Activated CD4-positive, alpha-beta T cell treated with anti-CD3 and anti-CD28 coated beads for 36 hours (primary cell): ENCODE data around the gene OR10V1. TPM values are rescaled to one million over a fixed set of nuclear protein-coding genes. Genes with fewer than 3 reads are reported as not detected.

Experiments used
- ATAC-seq: fragments of 200-7000 bp; cut with Tn5 transposase; one replicate; pipeline ENCODE4 v1.10.0; 2021; ENCODE audit warnings: mild to moderate bottlenecking, moderate library complexity
- CTCF ChIA-PET: fragments of 350-600 bp; sonication (Branson Sonifier 250); formaldehyde crosslinking; loops from one replicate; lab custom pipeline; 2021; ENCODE audit warnings: antibody characterized with exemption; lab: Charles Lee
- POLR2A ChIA-PET: fragments of 350-600 bp; sonication (Branson Sonifier 250); formaldehyde crosslinking; loops from one replicate; lab custom pipeline; 2021; ENCODE audit warnings: antibody characterized with exemption, inconsistent platforms; lab: Charles Lee
- DNase-seq: peaks from one replicate; pipeline ENCODE4 v3.0.0-alpha.2; 2020
- H3K27ac Mint-ChIP-seq: one replicate; pipeline ENCODE4 v1.8.0; 2021; ENCODE audit warnings: mixed read lengths
- H3K27me3 Mint-ChIP-seq: one replicate; pipeline ENCODE4 v1.8.0; 2021; ENCODE audit warnings: mixed read lengths
- H3K36me3 Mint-ChIP-seq: one replicate; pipeline ENCODE4 v1.8.0; 2021; ENCODE audit warnings: low read depth, mixed read lengths
- H3K4me1 Mint-ChIP-seq: one replicate; pipeline ENCODE4 v1.8.0; 2021; ENCODE audit warnings: mixed read lengths
- H3K4me3 Mint-ChIP-seq: one replicate; pipeline ENCODE4 v1.8.0; 2021; ENCODE audit warnings: mild to moderate bottlenecking, moderate library complexity, mixed read lengths
- H3K9me3 Mint-ChIP-seq: one replicate; pipeline ENCODE4 v1.8.0; 2021; ENCODE audit warnings: low read depth, mixed read lengths
- intact Hi-C, 2 experiments: fragments of 100-400 bp; cut with DNase I in 1 of 2; cut with micrococcal nuclease in 1 of 2; formaldehyde crosslinking; loops; one replicate each; pipeline versions ENCODE4 v1.14.2 to v1.15.1; 2022 to 2024; cut with DNase I, micrococcal nuclease
- total RNA-seq, 2 experiments: library from RNA; stranded (reverse); gene quantifications; one replicate each; pipeline ENCODE4 v1.2.3, GENCODE V29; 2021

Gene OR10V1
- not detected for total RNA-seq

DNA sequence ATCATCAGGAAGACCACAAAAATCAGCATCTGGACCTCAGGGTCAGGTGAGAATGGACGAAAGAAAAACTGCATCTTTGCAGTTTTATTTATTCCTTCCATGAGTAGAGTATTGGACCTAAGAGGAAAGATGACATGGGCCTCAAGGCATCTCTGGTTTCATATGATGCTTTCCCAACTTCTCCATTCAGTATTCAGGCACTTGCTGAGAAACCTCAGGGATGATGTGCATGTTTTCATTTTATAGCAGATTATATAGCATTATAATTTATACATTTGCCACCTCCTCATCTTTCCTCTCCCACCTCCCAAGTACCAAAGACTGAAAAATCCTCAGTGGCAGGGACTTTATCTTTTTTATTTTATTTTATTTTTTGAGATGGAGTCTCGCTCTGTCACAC is at the start of gene OR10V1:
TSS of gene OR10V1 (minus strand) at position 101 of the 400 bp plus-strand sequence. CDS start at position 101, 0 bp downstream.
- H3K9me3 Mint-ChIP-seq: no peaks in the 10 kb centered on the region
- ChIA-PET CTCF (no interaction called here), POLR2A (no interaction called here)
- H3K4me3 Mint-ChIP-seq: no peak within 1 kb of the TSS
- no peak for ATAC-seq
- no peak for DNase-seq
- H3K4me1 Mint-ChIP-seq: no peaks in the 10 kb centered on the region
- no peaks in the 10 kb centered on the region for H3K36me3 Mint-ChIP-seq
- H3K27me3 Mint-ChIP-seq: peaks cover 20% of the 10 kb centered on the region
- no peak within 1 kb of the TSS for H3K27ac Mint-ChIP-seq
- intact Hi-C loops: no loop called here

- DNase-seq: no peak
- ChIA-PET POLR2A (no interaction called here), CTCF (no interaction called here)
- no peak for ATAC-seq
- Mint-ChIP-seq H3K27me3 (no peaks in the 10 kb centered on the region), H3K4me1 (peaks cover 5% of the 10 kb centered on the region), H3K27ac (no peak overlapping the region), H3K4me3 (no peak overlapping the region), H3K9me3 (no peaks in the 10 kb centered on the region), H3K36me3 (no peaks in the 10 kb centered on the region)
- intact Hi-C loops: no loop called here
Observed at GRCh38 chr11:59761993-59762392, 48.3 kb upstream of the OR10V1 start.

GRCh38 chr11:59760771-59761170 is 47.1 kb upstream of the OR10V1 start:
- Mint-ChIP-seq H3K27me3 (no peaks in the 10 kb centered on the region), H3K27ac (no peak overlapping the region), H3K9me3 (no peaks in the 10 kb centered on the region), H3K4me3 (no peak overlapping the region), H3K36me3 (no peaks in the 10 kb centered on the region), H3K4me1 (peaks cover 11% of the 10 kb centered on the region)
- DNase-seq (no peak), ATAC-seq (no peak)
- ChIA-PET CTCF (interaction anchor here (0.9 to 2.0 kb wide), 3 partner anchors 16 to 48 kb away, joined by 3 to 9 read pairs (median 3); no protein-coding TSS in a partner anchor), POLR2A (no interaction called here)
- intact Hi-C loops: no loop called here

DNA sequence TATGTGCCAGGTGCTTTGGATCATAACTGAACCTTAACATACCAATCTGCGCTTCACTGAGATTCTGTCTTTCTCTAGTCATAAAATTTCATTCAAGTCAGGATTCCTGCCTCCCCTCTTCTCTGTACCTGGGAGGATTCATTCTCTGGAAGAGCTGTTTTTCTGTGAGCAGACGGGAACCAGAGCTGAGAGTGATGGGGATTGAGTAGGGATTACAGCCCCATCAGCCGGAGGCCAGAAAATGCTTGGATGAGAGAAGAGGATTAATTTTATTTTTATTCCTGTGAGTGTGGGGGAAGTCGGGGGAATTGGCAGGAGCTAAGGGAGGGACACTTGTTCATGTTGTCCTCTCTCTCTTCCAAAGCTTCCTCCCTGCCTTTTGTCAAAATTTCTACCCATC is 46.3 kb upstream of the OR10V1 start:
- ATAC-seq: no peak
- no peaks in the 10 kb centered on the region for H3K36me3 Mint-ChIP-seq
- H3K9me3 Mint-ChIP-seq: no peaks in the 10 kb centered on the region
- no peak for DNase-seq
- CTCF ChIA-PET: interaction anchor here (0.7 to 2.0 kb wide), 3 partner anchors 21 to 48 kb away, joined by 3 to 9 read pairs (median 4); no protein-coding TSS in a partner anchor
- POLR2A ChIA-PET: no interaction called here
- no peaks in the 10 kb centered on the region for H3K27me3 Mint-ChIP-seq
- intact Hi-C loops: loop anchor here (5.0 to 10.0 kb wide), 3 partner anchors 143 to 1183 kb away; partner anchors contain the start of genes LPXN (in 1 of the 2), OSBP (in 1 of the 2) and ZFP91 (in 1 of the 2)
- H3K4me1 Mint-ChIP-seq: peaks cover 12% of the 10 kb centered on the region
- no peak overlapping the region for H3K27ac Mint-ChIP-seq
- no peak overlapping the region for H3K4me3 Mint-ChIP-seq

- Mint-ChIP-seq H3K36me3 (no peaks in the 10 kb centered on the region), H3K4me3 (no peak overlapping the region), H3K9me3 (no peaks in the 10 kb centered on the region), H3K27me3 (no peaks in the 10 kb centered on the region), H3K4me1 (peaks cover 15% of the 10 kb centered on the region), H3K27ac (no peak overlapping the region)
- CTCF ChIA-PET: no interaction called here
- POLR2A ChIA-PET: no interaction called here
- intact Hi-C loops: loop anchor here (5.0 to 10.0 kb wide), 3 partner anchors 141 to 1181 kb away; partner anchors contain the start of genes LPXN (in 1 of the 2), OSBP (in 1 of the 2) and ZFP91 (in 1 of the 2)
- no peak for ATAC-seq
- DNase-seq: no peak
Observed at GRCh38 chr11:59758401-59759037, 44.9 kb upstream of the OR10V1 start.

DNA sequence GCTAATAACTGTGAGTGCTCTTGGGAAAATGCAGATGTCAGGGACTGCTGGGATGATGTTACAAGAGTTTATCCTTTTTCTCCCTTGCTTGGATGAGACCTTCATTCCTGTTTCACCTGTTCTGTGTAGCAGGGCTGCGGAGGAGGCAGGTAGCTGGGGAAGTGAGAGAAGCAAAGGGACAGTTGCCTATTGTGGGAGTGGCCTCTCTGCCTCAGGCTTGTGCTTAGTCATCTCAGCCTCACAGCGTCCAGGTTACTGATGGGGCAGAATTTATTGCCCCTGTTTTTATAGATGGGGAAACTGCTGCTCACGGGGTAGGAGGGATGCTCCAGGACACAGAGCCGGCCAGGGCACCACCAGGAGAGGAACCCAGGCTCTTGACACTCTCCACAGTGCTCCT is 43.2 kb upstream of the OR10V1 start:
- ATAC-seq: no peak
- H3K36me3 Mint-ChIP-seq: no peaks in the 10 kb centered on the region
- intact Hi-C loops: loop anchor here (5.0 to 10.0 kb wide), 3 partner anchors 140 to 1180 kb away; partner anchors contain the start of genes LPXN (in 1 of the 2), OSBP (in 1 of the 2) and ZFP91 (in 1 of the 2)
- ChIA-PET POLR2A (no interaction called here), CTCF (interaction anchor here (1.4 to 6.4 kb wide), 4 partner anchors 10 to 48 kb away, joined by 3 to 73 read pairs (median 16); no protein-coding TSS in a partner anchor)
- no peak for DNase-seq
- H3K4me1 Mint-ChIP-seq: peaks cover 15% of the 10 kb centered on the region
- H3K27me3 Mint-ChIP-seq: no peaks in the 10 kb centered on the region
- H3K9me3 Mint-ChIP-seq: no peaks in the 10 kb centered on the region
- H3K27ac Mint-ChIP-seq: no peak overlapping the region
- no peak overlapping the region for H3K4me3 Mint-ChIP-seq

GRCh38 chr11:59756558-59756840 is 42.9 kb upstream of the OR10V1 start:
- Mint-ChIP-seq H3K4me3 (peak overlapping the region; percentile 84), H3K27ac (no peak overlapping the region), H3K9me3 (no peaks in the 10 kb centered on the region), H3K27me3 (no peaks in the 10 kb centered on the region), H3K36me3 (no peaks in the 10 kb centered on the region), H3K4me1 (peaks cover 15% of the 10 kb centered on the region)
- intact Hi-C loops: loop anchor here (5.0 to 10.0 kb wide), 3 partner anchors 139 to 1179 kb away; partner anchors contain the start of genes LPXN (in 1 of the 2), OSBP (in 1 of the 2) and ZFP91 (in 1 of the 2)
- CTCF ChIA-PET: interaction anchor here (1.4 to 6.4 kb wide), 4 partner anchors 11 to 48 kb away, joined by 3 to 73 read pairs (median 16); no protein-coding TSS in a partner anchor
- POLR2A ChIA-PET: no interaction called here
- DNase-seq (no peak), ATAC-seq (no peak)

DNA sequence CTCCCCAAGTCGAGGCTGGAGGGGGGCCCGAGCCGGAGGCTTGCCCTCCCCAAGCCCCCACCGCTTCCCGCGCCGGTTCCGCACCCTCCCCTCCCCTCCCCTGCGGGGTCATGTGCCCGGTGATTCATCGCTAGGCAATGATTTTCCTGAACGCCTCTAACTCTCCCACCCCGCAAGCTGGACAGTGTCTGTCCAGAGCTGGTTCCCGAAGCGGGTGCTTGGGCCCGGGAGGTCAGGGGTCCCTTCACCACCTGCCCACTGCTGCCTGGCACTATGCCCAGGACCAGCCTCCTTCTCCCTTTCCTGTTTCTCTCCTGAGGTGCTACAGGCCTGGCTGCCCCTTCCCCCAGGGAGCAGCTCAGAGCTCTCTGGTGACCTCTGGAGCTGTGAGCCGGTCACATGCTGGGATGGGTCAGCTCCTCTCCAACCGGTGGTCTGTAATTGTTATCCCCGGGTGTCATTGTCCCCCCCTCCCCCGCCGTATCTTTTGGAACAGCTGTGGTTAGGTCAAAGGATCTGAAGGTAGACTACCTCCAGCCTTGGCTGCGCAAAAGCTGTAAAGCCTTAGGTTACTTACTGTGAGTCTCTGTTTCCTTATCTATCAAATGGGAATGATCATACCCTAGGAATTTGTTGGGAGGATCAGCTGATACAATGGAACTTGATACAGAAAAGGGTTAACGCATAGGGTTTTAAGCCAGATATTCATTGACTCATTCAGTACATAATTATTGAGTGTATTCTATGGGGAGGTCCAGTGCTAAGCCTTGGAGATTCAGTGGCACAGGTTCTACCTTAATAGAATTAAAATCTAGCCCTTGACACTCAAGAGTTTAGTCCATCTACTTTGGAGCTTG is 42.3 kb upstream of the OR10V1 start:
- Mint-ChIP-seq H3K27me3 (no peaks in the 10 kb centered on the region), H3K9me3 (no peaks in the 10 kb centered on the region), H3K4me1 (peaks cover 15% of the 10 kb centered on the region), H3K27ac (peak overlapping the region; percentile 3), H3K36me3 (no peaks in the 10 kb centered on the region), H3K4me3 (peak overlapping the region; percentile 84)
- DNase-seq (peak; percentile 63), ATAC-seq (peak; percentile 27)
- ChIA-PET POLR2A (interaction anchor here (0.6 to 1.0 kb wide), 3 partner anchors 53 to 87 kb away, joined by 3 to 5 read pairs (median 3); partner anchors contain the start of gene MRPL16), CTCF (interaction anchor here (0.6 to 6.4 kb wide), 11 partner anchors 9 to 163 kb away, joined by 3 to 73 read pairs (median 6); partner anchors contain the start of gene MRPL16)
- intact Hi-C loops: loop anchor here (1.0 to 10.0 kb wide), 11 partner anchors 21 to 1179 kb away; partner anchors contain the start of genes MRPL16 (in 2 of the 2), LPXN (in 1 of the 2), OSBP (in 1 of the 2) and PATL1 (in 1 of the 2)

DNA sequence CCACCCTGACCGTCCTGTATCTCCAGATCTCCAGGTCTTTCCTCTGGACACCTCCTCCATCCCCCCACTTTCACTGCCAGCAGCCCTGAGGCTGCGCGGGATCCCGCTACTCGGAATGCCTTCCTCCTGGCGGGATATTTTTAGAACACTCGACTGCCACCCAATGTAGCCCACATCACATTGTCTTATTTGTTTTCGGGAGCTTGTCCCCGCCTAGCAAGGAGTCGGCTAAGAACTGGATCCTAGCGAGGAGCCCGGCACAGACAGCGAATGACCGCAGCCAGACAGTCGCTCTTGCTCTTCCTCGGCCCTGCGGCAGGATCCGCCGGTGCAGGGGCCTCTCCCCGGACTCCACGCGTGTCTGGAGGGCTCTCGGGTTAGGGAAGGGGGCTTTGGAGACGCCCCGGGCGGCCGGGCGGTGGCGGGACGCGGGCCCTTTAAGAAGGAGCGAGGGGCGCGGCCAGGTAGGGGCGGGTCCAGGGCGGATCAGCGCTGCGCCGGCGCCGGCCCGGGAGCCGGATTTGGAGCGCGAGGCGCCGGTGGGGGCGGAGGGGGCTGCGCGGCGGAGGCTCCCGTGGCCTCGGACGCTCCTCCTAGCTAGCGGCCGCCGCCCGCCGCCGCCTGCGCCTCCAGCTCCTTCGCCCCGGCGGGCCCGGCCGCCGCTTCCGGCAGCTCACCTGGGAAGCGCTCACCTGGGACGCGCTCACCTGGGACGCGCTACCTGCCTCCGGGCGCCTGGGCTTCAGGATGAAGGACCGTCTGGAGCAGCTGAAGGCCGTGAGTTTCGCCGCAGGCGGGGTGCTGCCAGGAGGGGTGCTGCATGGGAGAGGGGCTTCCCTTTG is 41.4 kb upstream of the OR10V1 start, which contains the start of gene STX3:
TSS of gene STX3 (plus strand) at position 518 of the 842 bp plus-strand sequence. CDS start at position 748, 230 bp downstream.
- peaks cover 3% of the 10 kb centered on the region for H3K27me3 Mint-ChIP-seq
- ChIA-PET CTCF (interaction anchor here (0.6 to 6.4 kb wide), 22 partner anchors 9 to 320 kb away, joined by 3 to 73 read pairs (median 4); partner anchors contain the start of genes MRPL16 and PATL1), POLR2A (interaction anchor here (0.7 to 1.0 kb wide), 2 partner anchors 56 to 86 kb away, joined by 3 read pairs; partner anchors contain the start of gene MRPL16)
- no peaks in the 10 kb centered on the region for H3K36me3 Mint-ChIP-seq
- peak; percentile 88 for ATAC-seq
- H3K9me3 Mint-ChIP-seq: no peaks in the 10 kb centered on the region
- DNase-seq: peak; percentile 79
- intact Hi-C loops: loop anchor here (1.0 to 10.0 kb wide), 15 partner anchors 22 to 1178 kb away; partner anchors contain the start of genes MRPL16 (in 2 of the 2), PATL1 (in 2 of the 2), LPXN (in 1 of the 2) and OSBP (in 1 of the 2)
- peak within 1 kb of the TSS; percentile 53 for H3K27ac Mint-ChIP-seq
- peaks cover 15% of the 10 kb centered on the region for H3K4me1 Mint-ChIP-seq
- H3K4me3 Mint-ChIP-seq: peak within 1 kb of the TSS; percentile 84

- peaks cover 3% of the 10 kb centered on the region for H3K27me3 Mint-ChIP-seq
- peaks cover 15% of the 10 kb centered on the region for H3K4me1 Mint-ChIP-seq
- peak overlapping the region; percentile 84 for H3K4me3 Mint-ChIP-seq
- peak; percentile 53 for DNase-seq
- POLR2A ChIA-PET: no interaction called here
- H3K36me3 Mint-ChIP-seq: no peaks in the 10 kb centered on the region
- CTCF ChIA-PET: interaction anchor here (0.6 to 6.4 kb wide), 18 partner anchors 10 to 320 kb away, joined by 3 to 73 read pairs (median 4); partner anchors contain the start of genes MRPL16 and PATL1
- no peaks in the 10 kb centered on the region for H3K9me3 Mint-ChIP-seq
- no peak for ATAC-seq
- intact Hi-C loops: loop anchor here (1.0 to 10.0 kb wide), 11 partner anchors 22 to 498 kb away; partner anchors contain the start of genes PATL1 (in 2 of the 2) and MRPL16 (in 1 of the 2)
- H3K27ac Mint-ChIP-seq: peak overlapping the region; percentile 45
Observed at GRCh38 chr11:59754494-59754858, 40.8 kb upstream of the OR10V1 start.
